GM12892 (cell line): Measurements from ENCODE around the gene RPS6KA2.

Source experiments
- POLR2A ChIP-seq: IDR thresholded peaks from 2 replicates; pipeline ENCODE4 v1.6.1; 2011; ENCODE audit warnings: low read depth, low read length, control low read depth
- POLR2AphosphoS5 ChIP-seq: IDR thresholded peaks from 2 replicates; pipeline ENCODE4 v1.6.1; 2011; ENCODE audit warnings: low read depth, low read length, control low read depth
- TAF1 ChIP-seq: IDR thresholded peaks from 2 replicates; pipeline ENCODE4 v1.6.1; 2011; ENCODE audit warnings: low read depth, mild to moderate bottlenecking, control low read depth, low read length, borderline replicate concordance

DNA sequence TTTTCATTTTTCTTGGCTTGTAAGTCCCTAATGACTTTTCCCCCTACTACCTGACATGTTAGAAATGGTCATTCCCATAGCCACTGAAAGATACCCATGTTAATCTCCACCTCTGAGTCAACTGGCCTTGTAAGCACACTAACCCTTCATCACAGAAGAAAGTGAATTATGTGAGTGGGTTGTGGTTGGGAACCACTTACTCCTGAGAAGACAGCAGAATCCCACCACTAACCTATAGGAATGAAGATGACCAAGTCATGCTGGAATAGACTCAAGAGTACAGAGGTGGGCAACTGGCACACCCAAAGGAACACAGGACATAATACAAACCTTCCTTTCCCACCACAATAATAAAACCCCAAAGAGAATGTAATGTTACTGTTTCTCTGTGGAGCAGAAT, 70.7 kb downstream of the RPS6KA2 start:
- TF ChIP-seq POLR2AphosphoS5 (no peak), POLR2A (no peak), TAF1 (no peak)
